ENCODE measurements around the gene CYTH3. TPM values are rescaled to one million over a fixed set of nuclear protein-coding genes. Genes with fewer than 3 reads are reported as not detected.
A peak's percentile ranks its signal among the peaks of the same experiment; 100 is the strongest.

CYTH3 gene
- total and polyA plus RNA-seq, 2 of the 4 experiments (the other 2 are of a cell fraction) = 14.2 to 34.8 TPM

- no peak for ATAC-seq (ENCODE audit: low read depth)
- BruUV-seq (replicated peaks) = no TSS peak
These were observed 22.4 kb upstream of the CYTH3 start for GRCh38 chr7:6294839-6295238.

More at GRCh38 chr7:6294839-6295238, 22.4 kb upstream of the CYTH3 start:
- ChIA-PET POLR2A (ENCODE audit: unreplicated experiment) (no interaction called here), CTCF (no interaction called here)
- DNase-seq = no peak
- Histone ChIP-seq H3K4ac (ENCODE audit: low read depth, low read length) (no peak overlapping the region; the same call in 1 of the 2 replicates), H3K18ac (ENCODE audit: low read depth, low read length) (no peak overlapping the region), H3K27me3 (ENCODE audit: control insufficient read depth, insufficient read depth, low read length) (no peaks in the 10 kb centered on the region), H4K20me1 (ENCODE audit: insufficient read depth, low read length) (no peaks in the 10 kb centered on the region), H3K4me1 (ENCODE audit: control insufficient read depth, insufficient read depth, low read length) (peaks cover 2% of the 10 kb centered on the region; the same call in 1 of the 2 replicates), H2AK5ac (ENCODE audit: low read depth, low read length) (peak overlapping the region; percentile 85; the same call in 1 of the 2 replicates), H2BK15ac (ENCODE audit: low read depth, low read length) (0 out of 3 replicates have a peak overlapping the region, but pooled peaks have one; percentile 39), H2BK20ac (ENCODE audit: low read depth, low read length) (no peak overlapping the region), H4K91ac (ENCODE audit: insufficient read depth, low read depth, low read length) (no peak overlapping the region; the same call in 1 of the 2 replicates), H3K9me1 (ENCODE audit: insufficient read depth, low read length) (peaks cover 3% of the 10 kb centered on the region; the same call in 1 of the 2 replicates), H3K27ac (ENCODE audit: insufficient read depth, low read length) (no peak overlapping the region), H3K4me2 (ENCODE audit: low read depth, low read length) (no peak overlapping the region), H3K23ac (ENCODE audit: low read depth, low read length) (no peak overlapping the region), H2AFZ (replicated peaks; ENCODE audit: low read length, poor library complexity) (no peak overlapping the region), H3K14ac (replicated peaks; ENCODE audit: low read depth, low read length) (no peak overlapping the region; the same call in 1 of the 2 replicates), H3K36me3 (ENCODE audit: control insufficient read depth, insufficient read depth, low read length) (no peaks in the 10 kb centered on the region), H3K9ac (ENCODE audit: low read depth, low read length) (no peak overlapping the region), H4K5ac (ENCODE audit: low read depth, low read length) (no peak overlapping the region), H2AK9ac (replicated peaks; ENCODE audit: low read depth, low read length, poor library complexity) (no peak overlapping the region), H2BK120ac (ENCODE audit: low read depth, low read length) (0 out of 2 replicates have a peak overlapping the region, but pooled peaks have one; percentile 8), H2BK5ac (ENCODE audit: low read depth, low read length, poor library complexity, severe bottlenecking) (no peak overlapping the region), H3K9me3 (ENCODE audit: control insufficient read depth, insufficient read depth, low read length) (no peaks in the 10 kb centered on the region), H4K8ac (ENCODE audit: low read depth in 2 of 2, low read length in 2 of 2) (no peak overlapping the region), H3K4me3 (ENCODE audit: insufficient read depth, low read depth, low read length) (no peak overlapping the region), H3K56ac (ENCODE audit: extremely low read depth, insufficient read depth, low read length) (no peak overlapping the region; the same call in 1 of the 2 replicates), H3K79me1 (ENCODE audit: low read depth in 1 of 2, low read length in 2 of 2) (no peaks in the 10 kb centered on the region)
- in situ Hi-C loops (cut with MboI; ENCODE audit: low sequenced_read_pairs) = no loop called here
- dilution Hi-C loops (cut with HindIII; ENCODE audit: low sequenced_read_pairs, unreplicated experiment) = no loop called here
- intact Hi-C loops (cut with micrococcal nuclease) = no loop called here
- WGBS, 2 experiments (ENCODE audit: extremely low coverage in 2 of 2, insufficient read length in 1 of 2) = 68% methylated on average over 3 of the region's 6 CpGs; no CpG with 5 or more reads in 1 of the 2 experiments
- TF ChIP-seq POLR2A (IDR thresholded peaks at IDR 0.05; ENCODE audit: low read depth, low read length) (no peak), MAZ (IDR thresholded peaks at IDR 0.05; ENCODE audit: borderline replicate concordance, low read depth, low read length) (no peak), CHD1 (IDR thresholded peaks at IDR 0.05; ENCODE audit: low read depth, low read length) (no peak), RCOR1 (IDR thresholded peaks at IDR 0.05; ENCODE audit: insufficient replicate concordance, low read length) (no peak), FOS (IDR thresholded peaks at IDR 0.05; ENCODE audit: low read depth, low read length) (no peak), RFX5 (IDR thresholded peaks at IDR 0.05; ENCODE audit: low read depth, low read length) (no peak), USF2 (IDR thresholded peaks at IDR 0.05; ENCODE audit: low read depth, low read length) (no peak), MAFK (IDR thresholded peaks at IDR 0.05; ENCODE audit: low read depth, low read length) (no peak), CEBPB (IDR thresholded peaks at IDR 0.05; ENCODE audit: low read depth, low read length) (no peak), NFE2L2 (IDR thresholded peaks at IDR 0.05; ENCODE audit: low read depth, low read length) (no peak), SMC3 (IDR thresholded peaks at IDR 0.05; ENCODE audit: low read depth, low read length) (no peak), BHLHE40 (IDR thresholded peaks at IDR 0.05; ENCODE audit: low read depth, low read length) (no peak), MXI1 (IDR thresholded peaks at IDR 0.05; ENCODE audit: borderline replicate concordance, low read depth, low read length) (no peak), RAD21 (IDR thresholded peaks at IDR 0.05; ENCODE audit: low read length) (no peak), ELK1 (IDR thresholded peaks at IDR 0.05; ENCODE audit: borderline replicate concordance, low read depth, low read length) (no peak), CTCF (conservative IDR thresholded peaks at IDR 0.05; ENCODE audit: low read depth, low read length) (no peak)
